IPS DF 4.7 (cell line): ENCODE data around the gene EDEM3.
"Not testable (repeated sequence)": the region's sequence is repeated elsewhere in the genome, so short reads cannot be mapped to it uniquely, and the experiment has no call there.

Experiments used
- DNase-seq: peaks from one replicate; pipeline ENCODE4 v3.0.0-alpha.2; 2013; ENCODE audit warnings: low spot score; ENCODE audit errors: extremely low read depth

EDEM3 gene

DNA sequence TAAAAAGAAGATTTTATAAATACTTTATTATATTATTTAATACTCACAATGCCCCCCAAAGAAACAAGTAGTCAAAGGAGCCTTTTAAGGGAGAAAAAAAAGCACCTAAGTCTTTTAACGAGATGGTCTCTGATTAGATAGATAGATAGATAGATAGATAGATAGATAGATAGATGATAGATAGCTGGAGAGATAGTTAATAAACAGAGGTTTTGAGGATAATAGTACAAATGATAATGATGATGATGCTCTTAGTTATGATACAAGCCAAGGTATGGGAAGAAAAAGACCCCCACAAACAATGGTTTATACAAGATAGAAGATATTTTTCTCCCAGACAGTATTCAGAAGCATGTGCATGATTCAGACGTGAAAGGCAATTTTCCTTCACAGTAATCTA lies 14.6 kb upstream of the EDEM3 start:
- DNase-seq: no peak

GRCh38 chr1:184768467-184768866 lies 13.8 kb upstream of the EDEM3 start:
- DNase-seq: no peak

DNA sequence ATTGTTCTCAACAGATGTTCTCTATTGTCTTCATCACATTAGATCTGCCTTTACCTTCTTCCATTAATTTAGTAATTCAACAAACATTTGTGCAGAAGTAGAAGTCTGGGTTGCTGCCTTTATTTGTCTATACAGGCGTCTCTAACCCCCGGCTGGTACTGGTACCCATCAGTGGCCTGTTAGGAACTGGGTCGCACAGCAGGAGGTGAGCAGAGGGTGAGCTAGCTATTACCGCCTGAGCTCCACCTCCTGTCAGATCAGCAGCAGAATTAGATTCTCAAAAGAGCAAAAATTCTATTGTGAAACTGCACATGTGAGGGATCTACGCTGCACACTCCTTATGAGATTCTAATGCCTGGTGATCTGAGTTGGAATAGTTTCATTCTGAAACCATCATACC lies 12.9 kb upstream of the EDEM3 start:
- DNase-seq: no peak

- DNase-seq: no peak
Observed at GRCh38 chr1:184764483-184764882, 9.8 kb upstream of the EDEM3 start.

DNA sequence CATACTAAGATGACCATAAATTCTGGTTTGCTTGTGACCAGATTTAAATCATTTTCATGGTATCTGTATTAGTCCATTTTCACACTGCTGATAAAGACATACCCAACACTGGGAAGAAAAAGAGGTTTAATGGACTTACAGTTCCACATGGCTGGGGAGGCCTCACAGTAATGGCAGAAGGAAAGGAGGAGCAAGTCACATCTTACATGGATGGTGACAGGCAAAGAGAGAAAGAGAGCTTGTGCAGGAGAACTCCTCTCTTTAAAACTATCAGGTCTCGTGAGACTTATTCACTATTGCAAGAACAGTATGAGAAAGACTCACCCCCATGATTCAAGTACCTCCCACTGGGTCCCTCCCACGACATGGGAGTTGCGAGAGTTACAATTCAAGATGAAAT lies 8.9 kb upstream of the EDEM3 start:
- not testable (repeated sequence) for DNase-seq

GRCh38 chr1:184761969-184762485 lies 7.4 kb upstream of the EDEM3 start:
- DNase-seq: no peak

DNA sequence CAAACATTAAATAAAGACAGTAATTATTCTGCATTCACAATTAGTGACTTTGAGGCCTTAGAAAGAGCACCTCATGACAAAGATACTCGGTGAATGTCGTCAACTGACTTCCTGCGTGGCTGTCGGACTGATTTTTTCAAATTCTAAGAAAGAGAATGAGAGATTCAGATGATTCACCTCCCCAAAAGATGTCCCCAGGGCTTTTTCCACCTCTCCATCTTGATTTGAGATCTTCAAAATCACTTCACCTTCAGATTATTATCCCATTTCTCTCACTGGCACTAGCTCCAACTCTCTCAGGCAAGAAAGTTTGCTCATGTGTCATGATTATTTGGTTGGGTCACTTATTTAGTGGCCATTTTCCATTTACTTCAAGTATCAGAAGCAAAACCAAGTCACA lies 5.0 kb upstream of the EDEM3 start:
- DNase-seq: no peak

DNA sequence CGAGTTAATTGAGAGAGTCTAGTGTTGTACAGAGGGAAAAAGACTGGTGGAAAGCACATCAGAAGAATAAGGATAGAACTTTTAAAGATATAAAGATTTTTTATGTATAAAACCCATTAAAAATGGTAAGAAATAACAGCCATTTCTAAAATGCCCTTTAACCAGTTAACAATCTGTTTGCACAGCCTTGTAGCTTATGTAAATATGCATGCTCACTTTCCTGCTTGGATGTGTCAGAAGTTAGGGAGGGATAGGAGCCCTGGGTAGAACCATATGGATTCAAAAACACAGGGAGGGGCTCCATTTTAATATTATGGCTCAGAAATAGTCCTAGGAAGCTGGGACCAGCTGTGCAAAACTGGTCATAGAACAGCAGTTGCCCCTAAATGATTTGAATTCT lies 4.5 kb upstream of the EDEM3 start:
- DNase-seq: no peak

GRCh38 chr1:184757891-184758290 lies 3.2 kb upstream of the EDEM3 start:
- no peak for DNase-seq

- no peak for DNase-seq
Observed at GRCh38 chr1:184757406-184757805, 2.7 kb upstream of the EDEM3 start.

- DNase-seq: no peak
Observed at GRCh38 chr1:184755226-184756065, 788 bp upstream of the EDEM3 start.

DNA sequence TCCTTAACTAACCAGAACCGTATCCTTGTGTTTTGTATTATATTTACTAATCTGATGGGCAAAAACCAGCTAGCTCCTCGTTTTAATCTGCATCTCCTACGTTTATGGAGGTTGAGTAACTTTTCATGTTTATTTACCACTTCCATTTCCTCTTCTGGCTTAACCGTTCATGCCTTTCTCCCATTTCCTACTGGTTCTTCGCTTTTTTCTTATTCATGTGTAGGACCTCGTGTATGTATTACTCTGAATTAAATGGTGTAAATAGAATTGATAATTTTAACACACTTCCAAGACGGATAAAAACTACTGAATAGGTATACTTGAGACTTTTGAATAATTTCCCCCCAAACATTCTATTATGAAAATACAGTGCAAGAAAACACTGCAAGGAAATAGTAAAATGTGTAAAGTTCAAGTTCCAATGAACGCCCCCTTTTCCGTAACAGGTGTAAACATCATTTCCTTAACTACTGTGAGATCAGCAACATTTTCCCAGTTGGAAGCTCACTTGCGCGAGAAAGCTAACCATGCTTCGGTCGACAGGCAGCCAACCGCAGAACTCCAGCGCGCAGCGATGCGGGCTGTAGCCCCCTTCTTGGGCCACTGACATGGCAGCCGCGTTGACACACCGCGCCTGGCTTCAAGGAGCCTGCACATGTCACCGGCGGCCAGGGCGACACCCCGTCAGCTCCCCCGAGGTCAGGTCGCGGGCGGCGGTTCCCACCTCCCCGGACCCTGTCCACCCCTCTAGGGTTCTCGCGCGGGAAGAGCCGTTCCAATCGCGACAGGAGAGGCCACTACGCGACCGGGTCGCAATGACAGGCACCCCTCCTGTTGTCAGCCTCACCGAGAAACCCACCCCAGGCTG lies 816 bp downstream of the EDEM3 start:
- DNase-seq: no peak

- DNase-seq: no peak
Observed at GRCh38 chr1:184753117-184753516, 1.5 kb downstream of the EDEM3 start.

DNA sequence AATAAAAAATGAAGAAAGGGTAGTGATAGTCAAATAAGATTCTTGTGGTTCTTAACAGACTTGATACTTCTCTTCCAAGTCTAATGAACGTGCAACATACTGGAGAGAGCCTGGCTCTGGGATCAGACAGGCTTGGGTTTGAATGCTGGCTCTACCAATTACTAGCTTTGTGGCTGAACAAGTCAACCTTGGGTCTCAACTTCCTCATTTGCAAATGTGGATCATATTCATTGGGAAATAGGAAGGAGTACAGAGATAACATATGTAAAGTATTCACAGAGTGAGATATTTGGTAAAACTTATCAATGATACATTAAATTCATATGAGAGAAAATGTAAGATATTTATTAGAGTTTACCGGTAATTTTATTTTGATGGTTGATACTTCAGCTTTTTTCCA lies 2.0 kb downstream of the EDEM3 start:
- no peak for DNase-seq

DNA sequence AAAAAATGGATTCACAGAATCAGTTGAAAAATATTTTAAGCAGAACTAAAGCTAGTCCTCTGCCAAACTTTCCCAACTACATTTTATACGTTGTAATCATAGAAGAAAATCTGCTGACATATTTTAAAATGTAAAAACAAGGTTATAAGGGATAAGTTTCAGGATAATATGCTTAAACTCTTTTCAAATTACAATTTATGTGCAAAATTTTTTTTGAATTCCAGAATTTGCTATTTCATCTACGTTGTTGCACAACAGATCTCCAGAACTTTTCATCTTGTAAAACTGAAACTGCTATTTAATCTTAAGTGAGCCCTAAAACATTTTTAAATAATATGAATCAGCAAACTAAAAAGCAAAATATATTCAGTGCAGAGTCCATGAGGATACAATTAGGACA lies 5.9 kb downstream of the EDEM3 start:
- no peak for DNase-seq

GRCh38 chr1:184747089-184747955 lies 7.3 kb downstream of the EDEM3 start:
- DNase-seq: no peak

DNA sequence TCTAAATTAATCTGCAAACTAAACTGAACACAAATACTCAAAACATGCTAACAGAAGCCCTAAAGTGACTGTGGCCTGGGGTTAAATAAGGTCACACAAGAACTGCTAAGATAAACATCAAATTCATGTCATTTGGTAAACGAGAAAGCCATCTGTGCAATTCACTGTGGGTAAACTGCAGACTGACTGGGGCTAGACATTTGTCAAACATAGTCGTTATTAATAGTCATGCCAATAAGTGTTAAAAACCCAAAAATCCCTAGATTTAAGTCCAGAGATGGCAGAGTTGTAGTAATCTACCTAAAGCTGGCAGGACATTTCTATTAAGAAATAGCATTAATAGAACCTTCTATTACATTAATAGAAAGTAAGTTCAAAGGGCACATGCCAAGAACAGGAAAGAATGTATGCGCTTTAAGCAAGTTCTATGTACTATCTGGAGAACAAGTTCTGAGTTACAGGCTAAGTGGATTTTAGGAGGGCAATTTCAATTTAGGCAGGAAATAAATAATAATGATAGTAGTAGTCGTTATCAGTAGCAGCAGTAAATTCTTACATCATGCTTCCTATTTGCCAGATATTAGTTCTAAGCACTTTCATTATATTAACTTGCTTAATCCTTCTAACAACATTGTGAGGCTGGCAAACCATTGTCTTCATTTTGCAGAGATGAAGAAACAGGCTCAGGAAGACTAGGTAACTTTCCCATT lies 8.6 kb downstream of the EDEM3 start:
- DNase-seq: no peak

- DNase-seq: no peak
Observed at GRCh38 chr1:184745110-184745509, 9.5 kb downstream of the EDEM3 start.

- DNase-seq: no peak
Observed at GRCh38 chr1:184743062-184743756, 11.4 kb downstream of the EDEM3 start.

- no peak for DNase-seq
Observed at GRCh38 chr1:184740344-184740743, 14.3 kb downstream of the EDEM3 start.
